Left forelimb (tissue), 1 donor: Measurements from ENCODE around the gene TTC23L.
"Not testable (repeated sequence)": the region's sequence is repeated elsewhere in the genome, so short reads cannot be mapped to it uniquely, and the experiment has no call there.

ENCODE experiments used
- DNase-seq: peaks from one replicate; pipeline ENCODE4 v3.0.0-alpha.2; 2018; ENCODE audit warnings: low spot score

TTC23L gene

DNA sequence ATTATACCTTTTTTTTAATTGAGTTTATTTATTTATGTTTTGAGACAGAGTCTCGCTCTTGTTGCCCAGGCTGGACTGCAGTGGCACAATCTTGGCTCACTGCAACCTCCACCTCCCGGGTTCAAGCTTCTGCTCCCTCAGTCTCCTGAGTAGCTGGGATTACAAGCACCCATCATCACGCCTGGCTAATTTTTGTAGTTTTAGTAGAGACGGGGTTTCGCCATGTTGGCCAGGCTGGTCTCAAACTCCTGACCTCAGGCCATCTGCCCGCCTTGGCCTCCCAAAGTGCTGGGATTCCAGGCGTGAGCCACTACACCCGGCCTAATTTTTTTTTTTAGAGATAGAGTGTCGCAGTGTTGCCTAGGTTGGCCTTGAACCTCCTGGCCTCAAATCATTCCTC is 84.3 kb downstream of the TTC23L start:
- not testable (repeated sequence) for DNase-seq

DNA sequence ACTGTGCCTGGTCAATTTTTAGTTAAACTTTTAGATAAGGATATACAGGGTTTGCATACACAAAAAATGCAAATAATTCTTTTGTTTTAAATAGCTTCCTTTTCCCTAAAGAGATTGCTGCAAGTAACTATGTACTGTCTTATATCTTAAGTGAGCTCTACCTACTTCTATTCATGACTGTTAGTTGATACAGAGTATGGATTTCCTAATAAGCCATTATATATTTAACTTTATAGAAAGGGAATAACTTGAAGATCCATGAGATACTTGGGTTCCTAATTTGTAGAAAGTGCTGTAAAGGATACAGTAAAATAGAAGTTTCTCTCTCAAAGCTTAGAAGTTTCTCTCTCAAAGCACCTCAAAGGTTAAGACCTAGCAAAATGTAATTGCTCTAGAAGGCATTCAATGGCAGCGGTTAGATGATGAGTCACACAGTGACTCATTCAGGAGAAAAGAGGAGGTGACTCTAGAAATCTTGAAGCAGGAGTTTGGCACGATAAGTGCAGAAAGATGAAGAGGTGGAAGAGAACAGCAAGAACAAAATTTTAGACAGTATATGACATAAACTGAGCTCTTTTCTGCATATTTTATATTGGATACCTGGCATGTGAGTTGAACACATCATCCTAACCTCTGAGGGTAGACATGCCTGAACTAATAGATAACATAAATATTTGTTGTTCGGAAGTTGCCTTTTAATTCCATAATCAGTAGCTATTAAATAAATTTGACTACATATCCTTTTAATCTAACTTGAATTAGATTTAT is 84.9 kb downstream of the TTC23L start:
- DNase-seq, result no peak

DNA sequence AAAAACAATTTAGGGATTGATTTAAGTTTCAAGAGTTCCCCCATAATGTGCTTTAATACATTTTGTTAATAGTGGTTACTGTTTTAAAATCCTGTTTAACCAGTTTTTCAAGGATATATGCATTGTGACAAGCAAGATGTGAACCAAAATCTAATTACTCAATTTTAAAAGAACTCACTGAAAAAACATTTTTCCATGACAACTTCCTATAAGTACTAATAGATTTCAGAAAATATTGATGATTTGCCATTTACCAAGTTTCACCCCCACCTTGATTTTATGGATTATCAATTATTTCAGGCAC is 85.5 kb downstream of the TTC23L start:
- no peak for DNase-seq

DNA sequence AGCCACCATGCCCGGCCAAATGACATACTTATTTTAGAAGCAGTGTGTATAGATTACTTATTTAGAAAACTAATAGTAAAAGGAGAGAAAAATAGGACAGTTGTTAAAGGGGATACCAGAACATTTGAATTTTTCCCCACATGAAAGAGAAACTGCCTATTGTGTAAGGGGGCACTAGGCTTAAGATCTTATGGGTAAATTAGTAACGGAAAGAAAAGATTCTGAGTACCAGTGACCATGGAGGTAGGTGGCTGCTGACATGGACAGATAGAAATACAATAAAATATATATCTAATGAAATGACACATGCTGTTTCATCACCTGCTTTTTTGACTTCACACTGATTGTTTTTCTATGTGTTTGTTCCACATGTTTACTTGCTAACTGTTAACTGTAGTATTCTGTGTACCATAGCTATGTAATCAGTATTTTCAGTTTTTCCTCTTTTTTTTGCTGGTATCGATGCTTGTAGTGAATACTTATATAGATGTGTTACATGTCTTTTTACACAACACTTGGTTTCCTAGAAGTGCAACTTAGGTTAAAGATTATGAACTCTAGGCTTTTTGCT is 87.4 kb downstream of the TTC23L start:
- DNase-seq, result no peak

DNA sequence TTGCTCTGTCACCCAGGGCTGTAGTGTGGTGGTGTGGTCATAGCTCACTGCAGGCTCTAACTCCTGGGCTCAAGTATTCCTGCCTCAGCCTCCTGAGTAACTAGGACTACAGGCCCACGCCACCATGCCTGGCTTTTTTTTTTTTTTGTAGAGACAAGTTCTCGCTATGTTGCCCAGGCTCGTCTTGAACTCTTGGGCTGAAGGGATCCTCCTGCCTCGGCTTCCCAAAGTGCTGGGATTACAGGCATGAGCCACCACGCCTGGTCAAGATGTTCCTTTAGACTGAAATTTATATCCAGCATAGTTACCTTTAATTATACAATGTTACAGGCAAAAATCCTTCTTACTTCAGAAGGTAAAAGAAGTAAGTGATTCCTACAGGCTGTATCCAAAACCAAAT is 88.8 kb downstream of the TTC23L start:
- no peak for DNase-seq

DNA sequence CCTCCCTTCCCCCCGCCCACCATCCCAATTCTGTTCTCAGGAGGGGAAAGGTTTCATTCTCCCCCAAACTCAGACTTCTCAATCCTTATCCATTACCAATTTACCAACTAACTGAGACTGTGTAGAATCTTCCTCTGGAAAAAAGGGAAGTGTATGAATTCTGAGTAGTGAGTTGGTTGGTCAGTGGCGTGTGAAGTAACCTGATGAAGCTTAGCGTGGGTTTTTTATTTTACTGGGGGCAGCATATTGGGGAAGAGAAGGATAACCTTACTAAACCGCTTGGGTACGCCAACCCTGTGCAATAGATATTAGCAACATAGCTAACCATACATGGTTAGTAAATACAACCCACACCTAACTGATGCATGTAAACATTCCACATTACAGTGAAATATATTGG is 89.3 kb downstream of the TTC23L start:
- DNase-seq, result no peak

DNA sequence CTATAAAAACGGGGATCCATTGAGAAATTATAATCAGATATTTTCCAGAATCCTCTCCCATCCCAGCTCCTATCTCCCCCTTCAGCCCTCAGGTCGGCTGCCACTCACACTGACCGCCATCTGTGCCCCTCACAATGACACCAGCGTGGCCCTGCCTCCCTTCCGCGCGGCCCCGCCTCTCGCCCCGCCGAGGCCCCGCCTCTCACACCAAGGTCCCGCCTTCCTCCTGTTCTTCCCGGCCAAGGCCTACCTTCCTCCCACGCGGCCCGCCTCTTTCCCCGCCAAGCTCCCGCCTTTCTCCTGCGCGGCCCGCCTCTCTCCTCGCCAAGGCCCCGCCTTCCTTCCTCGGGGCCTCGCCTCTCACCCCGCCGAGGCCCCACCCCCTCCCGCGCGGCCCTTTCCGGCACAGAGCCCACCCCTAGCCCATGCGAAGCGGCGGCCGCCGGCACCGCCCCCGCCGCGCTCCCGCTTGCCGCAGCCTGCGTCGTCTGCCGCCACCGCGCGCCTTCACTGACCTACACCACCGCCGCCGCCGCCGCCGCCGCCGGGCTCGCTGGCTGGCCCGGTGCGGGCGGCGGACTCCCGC is 90.3 kb downstream of the TTC23L start, which contains the start of gene DNAJC21:
DNAJC21 (plus strand) TSS at position 426 of the 586 bp plus-strand sequence. CDS start 261 bp downstream, outside the sequence.
- DNase-seq, result peak; percentile 98

DNA sequence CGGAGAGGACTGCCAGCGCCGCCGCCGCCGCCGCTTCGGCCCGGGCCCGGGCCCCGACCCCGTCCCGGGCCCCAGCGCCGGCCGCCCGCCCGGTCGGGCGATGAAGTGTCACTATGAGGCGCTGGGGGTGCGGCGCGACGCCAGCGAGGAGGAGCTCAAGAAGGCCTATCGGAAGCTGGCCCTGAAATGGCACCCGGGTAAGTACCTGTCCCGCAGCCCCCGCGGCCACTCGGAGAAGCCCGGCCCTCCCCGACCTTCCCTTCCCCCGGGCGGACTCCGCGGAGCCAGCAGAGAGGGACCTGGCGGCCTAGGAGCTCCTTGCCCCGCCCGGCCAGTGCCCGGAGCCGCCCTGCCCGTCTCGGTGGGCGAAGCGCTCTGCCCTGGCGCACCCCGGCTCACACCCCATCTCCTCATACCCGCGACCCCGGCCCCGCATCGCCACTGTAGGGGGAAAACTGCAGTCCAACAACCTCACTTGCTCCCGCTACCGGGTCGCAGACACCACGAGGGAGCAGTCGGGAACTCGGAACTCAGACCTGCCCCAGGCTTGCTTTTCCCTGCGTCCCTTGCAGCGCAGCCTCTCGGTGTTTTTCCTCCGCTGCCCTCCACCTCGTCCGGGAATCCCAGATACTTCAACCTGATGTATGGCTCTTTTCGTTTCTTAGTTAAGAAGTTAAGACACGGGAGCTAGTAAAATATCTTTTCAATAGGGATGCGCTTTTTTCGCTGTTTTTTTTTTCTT is 90.9 kb downstream of the TTC23L start:
- DNase-seq, result peak; percentile 89

DNA sequence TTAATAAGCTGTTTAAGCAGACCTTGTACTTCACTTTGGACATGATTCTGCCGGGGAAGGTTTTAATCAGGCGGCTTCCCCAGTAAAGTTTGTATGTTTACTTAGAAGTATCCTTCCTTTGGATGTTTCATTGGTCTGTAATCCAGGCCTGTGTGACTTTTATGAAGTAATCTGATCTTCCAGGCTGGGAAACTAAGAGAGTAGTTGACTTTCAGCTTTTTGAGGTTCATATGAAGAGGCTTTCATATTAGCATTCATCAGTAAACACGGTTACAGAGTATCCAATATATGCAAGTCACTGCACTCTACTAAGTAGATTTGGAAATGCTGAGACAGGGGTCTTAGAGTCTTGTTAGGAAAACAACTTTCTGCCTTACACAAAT is 91.5 kb downstream of the TTC23L start:
- DNase-seq, result no peak

DNA sequence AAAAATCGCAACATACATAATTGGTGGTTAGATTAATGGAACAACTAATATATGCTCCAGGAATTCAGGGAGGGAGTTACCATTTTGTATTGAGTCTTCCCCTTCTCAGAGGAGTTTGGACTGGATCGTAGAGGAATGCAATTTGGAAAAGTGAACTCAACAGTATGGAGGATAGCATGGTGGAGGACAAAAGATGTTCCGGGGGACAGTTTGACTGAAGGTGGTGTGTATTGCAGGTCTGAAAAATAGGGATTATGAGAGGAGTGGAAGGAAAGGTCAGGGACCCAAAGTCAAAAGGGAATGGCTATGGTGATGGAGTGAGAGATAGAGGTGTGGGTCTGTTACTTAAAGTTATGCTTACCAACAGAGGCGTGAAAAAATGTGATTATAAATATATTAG is 91.9 kb downstream of the TTC23L start:
- no peak for DNase-seq

DNA sequence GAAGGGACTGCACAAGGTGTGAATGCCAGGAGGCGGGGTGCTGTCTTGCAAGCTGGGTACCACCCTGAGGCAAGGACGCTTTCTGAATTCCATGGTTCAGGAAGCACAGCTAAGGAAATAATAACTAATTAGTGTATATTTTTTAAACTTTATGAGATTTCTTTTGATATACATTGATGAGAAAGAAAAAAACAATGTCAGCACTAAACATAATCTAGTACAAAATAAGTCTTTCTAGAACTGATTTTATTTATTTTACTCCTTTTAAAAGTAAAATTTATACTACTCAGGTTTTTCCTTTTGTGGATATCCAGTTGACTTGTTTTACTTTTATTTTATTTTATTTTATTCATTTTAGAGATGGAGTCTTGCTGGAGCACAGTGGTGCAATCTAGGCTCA is 94.0 kb downstream of the TTC23L start:
- no peak for DNase-seq

DNA sequence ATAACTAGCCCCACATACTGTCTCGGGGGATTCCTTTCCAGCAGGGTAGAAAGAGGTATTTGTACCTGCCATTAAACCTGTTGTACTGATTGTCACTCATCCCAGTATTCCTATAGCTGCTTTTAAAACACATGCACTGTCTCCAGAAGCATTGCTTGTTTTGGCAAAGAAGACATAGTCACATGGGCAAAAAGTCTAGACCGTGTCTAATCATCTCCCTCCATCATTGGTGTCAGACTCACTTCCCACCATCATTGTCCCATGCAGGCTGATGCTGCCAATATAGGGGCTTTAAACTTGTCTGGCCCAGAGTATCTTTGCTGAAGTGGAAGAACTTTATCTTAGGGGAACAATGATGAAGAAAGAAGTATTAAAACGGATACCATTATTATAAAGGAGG is 103.0 kb downstream of the TTC23L start:
- DNase-seq, result no peak

DNA sequence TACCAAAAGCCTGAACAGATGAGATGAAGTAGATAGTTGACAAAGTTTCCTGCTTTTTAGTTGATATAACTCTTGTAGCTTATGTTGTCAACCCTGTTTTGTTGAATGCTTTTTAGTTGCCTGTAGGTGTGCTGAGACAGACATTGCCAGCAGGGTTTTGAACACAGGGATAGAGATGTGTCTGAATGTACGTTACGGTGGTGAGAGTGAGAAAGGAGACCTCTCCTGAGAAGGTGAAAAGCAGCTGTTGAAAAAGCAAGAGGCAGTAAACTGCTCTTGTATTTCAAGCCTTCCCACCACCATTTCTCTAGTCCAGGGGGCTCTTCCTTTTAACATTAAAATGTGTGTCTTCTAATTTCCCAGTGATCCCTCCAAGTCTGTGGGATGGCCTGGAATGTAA is 105.1 kb downstream of the TTC23L start:
- no peak for DNase-seq

DNA sequence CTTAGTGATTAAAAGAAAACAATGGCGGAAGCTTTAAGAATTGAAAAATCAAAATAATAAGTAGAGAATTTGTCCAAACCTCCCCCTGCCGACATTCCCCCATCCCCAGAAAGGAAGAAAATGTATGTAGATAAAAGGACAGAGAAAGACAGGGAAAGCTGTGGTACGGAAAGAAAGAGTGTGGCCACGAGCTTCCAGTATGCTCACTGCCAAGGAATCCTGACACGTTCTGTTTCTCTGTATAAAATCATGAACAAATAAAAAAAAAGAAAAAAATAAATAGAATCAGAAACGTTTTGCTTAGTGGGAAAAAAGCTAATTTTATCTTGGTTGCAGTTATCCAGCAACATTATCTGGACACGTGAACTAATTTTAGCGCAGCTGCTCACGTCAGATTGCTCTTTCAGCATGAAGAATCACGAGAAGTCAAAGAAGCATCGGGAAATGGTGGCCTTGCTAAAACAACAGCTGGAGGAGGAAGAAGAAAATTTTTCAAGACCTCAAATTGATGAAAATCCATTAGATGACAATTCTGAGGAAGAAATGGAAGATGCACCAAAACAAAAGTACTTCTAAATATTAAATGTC is 105.6 kb downstream of the TTC23L start:
- DNase-seq, result no peak
